Neural progenitor cell (in vitro differentiated cells): ENCODE measurements around the gene CACNA1C. TPM values are rescaled to one million over a fixed set of nuclear protein-coding genes. Genes with fewer than 3 reads are reported as not detected.

ENCODE experiments used
- DNase-seq: peaks from one replicate; pipeline ENCODE4 v3.0.0-alpha.2; 2016; ENCODE audit warnings: low spot score
- H2AFZ ChIP-seq: fragments of 200-600 bp; sonication (generic); replicated peaks from 2 replicates; pipeline ENCODE4 v1.6.1; 2016; ENCODE audit warnings: antibody characterized with exemption
- H3F3A ChIP-seq: fragments of 200-600 bp; sonication (generic); 2 replicates; pipeline ENCODE4 v1.6.1; 2016; ENCODE audit warnings: antibody characterized with exemption, low read depth
- H3K27ac ChIP-seq: fragments of 200-600 bp; sonication (generic); 2 replicates; pipeline ENCODE4 v1.5.1; 2016; ENCODE audit warnings: mild to moderate bottlenecking
- H3K27me3 ChIP-seq: fragments of 200-600 bp; sonication (generic); 2 replicates; pipeline ENCODE4 v1.6.1; 2016; ENCODE audit warnings: mild to moderate bottlenecking, moderate library complexity
- H3K36me3 ChIP-seq: fragments of 200-600 bp; sonication (generic); 2 replicates; pipeline ENCODE4 v1.5.1; 2016
- H3K4me1 ChIP-seq: fragments of 200-600 bp; sonication (generic); 2 replicates; pipeline ENCODE4 v1.6.1; 2016; ENCODE audit warnings: mixed run types
- H3K4me2 ChIP-seq: fragments of 200-600 bp; sonication (generic); 2 replicates; pipeline ENCODE4 v1.6.1; 2016
- H3K4me3 ChIP-seq: fragments of 200-600 bp; sonication (generic); 2 replicates; pipeline ENCODE4 v1.5.1; 2016
- H3K79me2 ChIP-seq: fragments of 200-600 bp; sonication (generic); 2 replicates; pipeline ENCODE4 v1.6.1; 2016; ENCODE audit warnings: low read depth
- H3K9ac ChIP-seq: fragments of 200-600 bp; sonication (generic); 2 replicates; pipeline ENCODE4 v1.6.1; 2016
- H3K9me3 ChIP-seq: fragments of 200-600 bp; sonication (generic); 2 replicates; pipeline ENCODE4 v1.5.1; 2016; ENCODE audit warnings: low read depth
- H4K20me1 ChIP-seq: fragments of 200-600 bp; sonication (generic); 2 replicates; pipeline ENCODE4 v1.6.1; 2016; ENCODE audit warnings: low read depth
- H3K27ac Mint-ChIP-seq: 3 replicates; pipeline ENCODE4 v1.8.0; 2021; ENCODE audit warnings: mixed read lengths
- H3K27me3 Mint-ChIP-seq: 2 replicates; pipeline ENCODE4 v1.8.0; 2022; ENCODE audit warnings: low read depth, mild to moderate bottlenecking, inconsistent platforms, moderate library complexity, mixed read lengths; ENCODE audit not compliant: insufficient read depth
- H3K36me3 Mint-ChIP-seq: 3 replicates; pipeline ENCODE4 v1.8.0; 2021; ENCODE audit warnings: mixed read lengths
- H3K4me1 Mint-ChIP-seq: 3 replicates; pipeline ENCODE4 v1.8.0; 2021; ENCODE audit warnings: mixed read lengths
- H3K4me3 Mint-ChIP-seq: 3 replicates; pipeline ENCODE4 v1.8.0; 2021; ENCODE audit warnings: mild to moderate bottlenecking, moderate library complexity, mixed read lengths
- H3K9me3 Mint-ChIP-seq: 3 replicates; pipeline ENCODE4 v1.8.0; 2020; ENCODE audit warnings: mixed read lengths
- EZH2 ChIP-seq: fragments of 200-600 bp; sonication (generic); IDR thresholded peaks from 2 replicates; pipeline ENCODE4 v1.6.1; 2017; ENCODE audit warnings: antibody characterized with exemption, mild to moderate bottlenecking, moderate library complexity
- EZH2phosphoT487 ChIP-seq: fragments of 200-600 bp; sonication (generic); IDR thresholded peaks from 2 replicates; pipeline ENCODE4 v1.6.1; 2017; ENCODE audit warnings: antibody characterized with exemption
- total RNA-seq: library from RNA; depleted of rRNA; stranded (reverse); fragments of >200 nt; gene quantifications from 2 replicates; pipeline ENCODE4 v1.2.3, GENCODE V29; 2015; ENCODE audit warnings: low replicate concordance
- TF ChIP-seq, protein P1 (sequence below): fragments of 200-600 bp; sonication (generic); IDR thresholded peaks from 2 replicates; pipeline ENCODE4 v1.5.1; 2017; ENCODE audit warnings: antibody characterized with exemption, mild to moderate bottlenecking

The CACNA1C gene
- total RNA-seq, 1 donor from 2014 or later = 2.7 TPM

DNA sequence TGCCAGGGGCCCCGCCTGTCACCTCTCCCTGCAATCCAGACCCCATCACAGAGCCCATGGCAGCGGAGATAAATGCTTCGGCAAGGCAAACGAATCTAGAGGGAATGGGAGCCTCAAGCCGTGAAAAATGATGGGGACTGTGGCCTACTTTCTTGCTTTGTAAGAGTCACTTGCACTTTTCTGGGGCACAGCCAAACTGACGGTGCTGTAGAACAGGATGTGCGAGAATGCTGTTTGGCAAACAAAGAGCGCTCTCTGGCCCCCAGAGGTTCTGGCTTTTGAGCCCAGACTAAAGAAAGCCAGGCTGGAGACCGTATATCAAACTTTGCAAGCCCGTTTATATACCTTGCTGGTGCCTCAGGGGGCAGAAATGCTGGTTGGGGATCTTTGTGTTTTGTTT is 108.7 kb downstream of the CACNA1C start:
- H3K27ac ChIP-seq = no peak overlapping the region
- no peak overlapping the region for H2AFZ ChIP-seq
- H3K27me3 Mint-ChIP-seq = peaks cover 6% of the 10 kb centered on the region

DNA sequence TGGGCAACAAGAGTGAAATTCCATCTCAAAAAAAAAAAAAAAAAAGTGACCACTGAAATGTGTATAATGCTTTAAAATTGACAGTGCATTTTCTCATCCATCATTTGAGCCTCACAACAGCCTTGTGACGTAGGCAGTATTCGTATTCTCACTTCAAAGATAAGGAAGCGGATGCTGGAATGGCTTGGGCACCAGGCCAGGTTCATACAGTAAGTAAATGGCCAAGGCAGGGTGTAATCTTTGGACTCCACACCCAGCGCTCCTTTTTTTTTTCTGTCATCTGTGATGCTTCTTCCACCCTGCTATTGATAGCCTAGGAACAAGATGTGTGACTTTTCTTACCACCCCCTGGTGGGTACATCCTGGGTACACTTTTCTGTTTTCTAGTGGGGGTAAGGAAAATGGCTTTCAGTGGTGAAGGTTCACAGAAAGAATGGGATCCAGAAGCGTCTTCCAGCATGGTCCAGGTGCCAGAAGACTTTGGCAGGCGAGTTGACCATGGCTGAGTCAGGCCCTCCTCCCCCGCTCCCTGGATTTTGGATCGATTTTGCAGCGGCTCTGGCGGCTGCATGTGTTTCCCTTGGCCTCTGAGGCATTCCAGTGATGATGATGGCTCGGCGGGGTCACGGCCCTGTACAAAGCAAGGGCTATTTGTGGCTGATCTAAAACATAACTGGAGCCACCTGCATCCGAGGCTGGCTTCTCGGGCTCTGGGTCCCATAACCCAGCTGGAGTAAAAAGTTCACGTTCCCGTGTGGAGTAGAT is 110.6 kb downstream of the CACNA1C start:
- Histone ChIP-seq H3F3A (no peaks in the 10 kb centered on the region), H3K27me3 (no peaks in the 10 kb centered on the region), H3K79me2 (no peaks in the 10 kb centered on the region), H3K9me3 (no peaks in the 10 kb centered on the region), H3K4me1 (no peaks in the 10 kb centered on the region), H2AFZ (no peak overlapping the region), H3K9ac (no peak overlapping the region), H3K4me3 (no peak overlapping the region), H3K4me2 (no peak overlapping the region), H4K20me1 (no peaks in the 10 kb centered on the region), H3K27ac (no peak overlapping the region), H3K36me3 (no peaks in the 10 kb centered on the region)
- peaks cover 15% of the 10 kb centered on the region for H3K4me1 Mint-ChIP-seq
- H3K4me3 Mint-ChIP-seq = no peak overlapping the region
- H3K36me3 Mint-ChIP-seq = peaks cover 3% of the 10 kb centered on the region
- H3K27me3 Mint-ChIP-seq = peaks cover 4% of the 10 kb centered on the region
- H3K27ac Mint-ChIP-seq = no peak overlapping the region
- peaks cover 18% of the 10 kb centered on the region for H3K9me3 Mint-ChIP-seq
- TF ChIP-seq EZH2phosphoT487 (no peak), EZH2 (no peak)
- TF ChIP-seq, protein P1, sequence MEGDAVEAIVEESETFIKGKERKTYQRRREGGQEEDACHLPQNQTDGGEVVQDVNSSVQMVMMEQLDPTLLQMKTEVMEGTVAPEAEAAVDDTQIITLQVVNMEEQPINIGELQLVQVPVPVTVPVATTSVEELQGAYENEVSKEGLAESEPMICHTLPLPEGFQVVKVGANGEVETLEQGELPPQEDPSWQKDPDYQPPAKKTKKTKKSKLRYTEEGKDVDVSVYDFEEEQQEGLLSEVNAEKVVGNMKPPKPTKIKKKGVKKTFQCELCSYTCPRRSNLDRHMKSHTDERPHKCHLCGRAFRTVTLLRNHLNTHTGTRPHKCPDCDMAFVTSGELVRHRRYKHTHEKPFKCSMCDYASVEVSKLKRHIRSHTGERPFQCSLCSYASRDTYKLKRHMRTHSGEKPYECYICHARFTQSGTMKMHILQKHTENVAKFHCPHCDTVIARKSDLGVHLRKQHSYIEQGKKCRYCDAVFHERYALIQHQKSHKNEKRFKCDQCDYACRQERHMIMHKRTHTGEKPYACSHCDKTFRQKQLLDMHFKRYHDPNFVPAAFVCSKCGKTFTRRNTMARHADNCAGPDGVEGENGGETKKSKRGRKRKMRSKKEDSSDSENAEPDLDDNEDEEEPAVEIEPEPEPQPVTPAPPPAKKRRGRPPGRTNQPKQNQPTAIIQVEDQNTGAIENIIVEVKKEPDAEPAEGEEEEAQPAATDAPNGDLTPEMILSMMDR = no peak
- no peak for DNase-seq

More for the DNA sequence above, 108.7 kb downstream of the CACNA1C start:
- H3K27ac Mint-ChIP-seq = no peak overlapping the region
- DNase-seq = no peak
- no peak overlapping the region for H3K4me3 Mint-ChIP-seq
- Histone ChIP-seq H3K4me1 (no peaks in the 10 kb centered on the region), H3F3A (no peaks in the 10 kb centered on the region), H3K9ac (no peak overlapping the region), H3K27me3 (no peaks in the 10 kb centered on the region), H3K36me3 (no peaks in the 10 kb centered on the region), H4K20me1 (no peaks in the 10 kb centered on the region), H3K79me2 (no peaks in the 10 kb centered on the region), H3K4me3 (no peak overlapping the region), H3K9me3 (no peaks in the 10 kb centered on the region), H3K4me2 (no peak overlapping the region)
- no peaks in the 10 kb centered on the region for H3K36me3 Mint-ChIP-seq
- H3K4me1 Mint-ChIP-seq = peaks cover 15% of the 10 kb centered on the region
- peaks cover 2% of the 10 kb centered on the region for H3K9me3 Mint-ChIP-seq
- TF ChIP-seq, protein P1 = no peak
- TF ChIP-seq EZH2phosphoT487 (no peak), EZH2 (no peak)

DNA sequence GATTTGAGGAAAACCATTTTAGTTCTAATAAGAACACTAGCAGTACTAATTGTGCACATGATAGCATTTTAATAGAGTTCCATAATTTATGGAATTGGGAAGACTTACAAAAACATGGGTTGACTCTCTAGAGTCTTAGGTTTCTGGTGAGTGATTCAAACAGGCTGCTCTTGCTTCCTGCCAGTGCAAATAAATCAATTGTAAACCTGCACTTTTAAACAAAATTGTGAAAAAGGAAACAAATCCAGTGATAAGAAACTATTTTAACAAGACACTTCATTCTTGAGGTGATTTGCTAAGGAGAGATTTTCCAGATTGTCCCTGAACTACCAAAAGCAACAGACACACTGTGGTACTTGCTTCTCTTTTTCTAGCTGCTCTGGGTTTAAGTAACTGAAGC is 112.2 kb downstream of the CACNA1C start:
- peaks cover 12% of the 10 kb centered on the region for H3K4me1 Mint-ChIP-seq
- H3K4me3 Mint-ChIP-seq = no peak overlapping the region
- H4K20me1 ChIP-seq = no peaks in the 10 kb centered on the region
- peaks cover 4% of the 10 kb centered on the region for H3K27me3 Mint-ChIP-seq
- H3F3A ChIP-seq = no peaks in the 10 kb centered on the region
- H3K4me3 ChIP-seq = no peak overlapping the region
- H3K36me3 Mint-ChIP-seq = peaks cover 3% of the 10 kb centered on the region
- no peaks in the 10 kb centered on the region for H3K27me3 ChIP-seq
- no peak overlapping the region for H3K9ac ChIP-seq
- no peak for DNase-seq
- H3K4me2 ChIP-seq = no peak overlapping the region
- H3K27ac Mint-ChIP-seq = no peak overlapping the region
- no peaks in the 10 kb centered on the region for H3K79me2 ChIP-seq
- no peak overlapping the region for H3K27ac ChIP-seq
- H3K36me3 ChIP-seq = no peaks in the 10 kb centered on the region
- no peaks in the 10 kb centered on the region for H3K4me1 ChIP-seq
- H2AFZ ChIP-seq = no peak overlapping the region
- H3K9me3 ChIP-seq = no peaks in the 10 kb centered on the region
- TF ChIP-seq EZH2 (no peak), EZH2phosphoT487 (no peak)
- TF ChIP-seq, protein P1 = no peak
- H3K9me3 Mint-ChIP-seq = peaks cover 18% of the 10 kb centered on the region
